ENCODE data around the gene CEACAM3.

DNA sequence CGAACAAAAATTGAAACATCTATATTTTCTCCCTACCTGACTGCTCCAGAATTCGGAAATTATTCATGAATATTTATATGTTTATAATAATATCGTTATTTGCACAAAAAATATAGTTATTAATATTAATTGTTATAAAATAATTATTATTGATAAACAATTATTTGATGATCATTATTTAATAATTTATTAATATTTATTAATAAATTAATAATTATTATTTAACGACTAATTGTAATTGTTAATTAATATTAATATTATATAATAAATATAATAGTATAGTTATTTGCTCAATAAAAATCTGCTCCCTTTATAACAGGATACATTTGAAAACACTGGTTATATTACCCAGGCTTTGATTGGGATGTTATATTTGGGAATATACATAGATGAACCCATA lies 26.8 kb upstream of the CEACAM3 start:
- TF ChIP-seq, protein P1, sequence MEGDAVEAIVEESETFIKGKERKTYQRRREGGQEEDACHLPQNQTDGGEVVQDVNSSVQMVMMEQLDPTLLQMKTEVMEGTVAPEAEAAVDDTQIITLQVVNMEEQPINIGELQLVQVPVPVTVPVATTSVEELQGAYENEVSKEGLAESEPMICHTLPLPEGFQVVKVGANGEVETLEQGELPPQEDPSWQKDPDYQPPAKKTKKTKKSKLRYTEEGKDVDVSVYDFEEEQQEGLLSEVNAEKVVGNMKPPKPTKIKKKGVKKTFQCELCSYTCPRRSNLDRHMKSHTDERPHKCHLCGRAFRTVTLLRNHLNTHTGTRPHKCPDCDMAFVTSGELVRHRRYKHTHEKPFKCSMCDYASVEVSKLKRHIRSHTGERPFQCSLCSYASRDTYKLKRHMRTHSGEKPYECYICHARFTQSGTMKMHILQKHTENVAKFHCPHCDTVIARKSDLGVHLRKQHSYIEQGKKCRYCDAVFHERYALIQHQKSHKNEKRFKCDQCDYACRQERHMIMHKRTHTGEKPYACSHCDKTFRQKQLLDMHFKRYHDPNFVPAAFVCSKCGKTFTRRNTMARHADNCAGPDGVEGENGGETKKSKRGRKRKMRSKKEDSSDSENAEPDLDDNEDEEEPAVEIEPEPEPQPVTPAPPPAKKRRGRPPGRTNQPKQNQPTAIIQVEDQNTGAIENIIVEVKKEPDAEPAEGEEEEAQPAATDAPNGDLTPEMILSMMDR (conservative IDR thresholded peaks at IDR 0.05; ENCODE audit: low read length), result no peak
- TF ChIP-seq EZH2phosphoT487 (IDR thresholded peaks at IDR 0.05; ENCODE audit: borderline replicate concordance), result no peak
